Mesendoderm (in vitro differentiated cells): ENCODE data around the gene NDNF.

Source experiments
- DNase-seq: peaks from one replicate; pipeline ENCODE4 v3.0.0; 2013
- H2AK5ac ChIP-seq: 2 replicates; pipeline ENCODE4 v1.6.1; 2013; ENCODE audit warnings: low read length, inconsistent platforms
- H2BK120ac ChIP-seq: 2 replicates; pipeline ENCODE4 v1.6.1; 2013; ENCODE audit warnings: low read depth, mild to moderate bottlenecking, low read length, moderate library complexity, mixed read lengths
- H2BK15ac ChIP-seq: replicated peaks from 2 replicates; pipeline ENCODE4 v1.6.1; 2013; ENCODE audit warnings: low read depth, mild to moderate bottlenecking, moderate library complexity
- H2BK5ac ChIP-seq: 2 replicates; pipeline ENCODE4 v1.6.1; 2013; ENCODE audit warnings: low read length, inconsistent platforms
- H3K18ac ChIP-seq: 2 replicates; pipeline ENCODE4 v1.6.1; 2013; ENCODE audit warnings: mild to moderate bottlenecking, low read length, mixed read lengths
- H3K23ac ChIP-seq: one replicate; pipeline ENCODE4 v1.6.1; 2013; ENCODE audit warnings: low read length
- H3K27ac ChIP-seq: 2 replicates; pipeline ENCODE4 v1.5.1; 2013; ENCODE audit warnings: low read depth, mild to moderate bottlenecking, inconsistent platforms, low read length, moderate library complexity
- H3K27me3 ChIP-seq: 2 replicates; pipeline ENCODE4 v1.6.1; 2013; ENCODE audit warnings: low read length, control low read depth, mild to moderate bottlenecking, inconsistent platforms; ENCODE audit not compliant: insufficient read depth, poor library complexity
- H3K36me3 ChIP-seq: 2 replicates; pipeline ENCODE4 v1.6.1; 2013; ENCODE audit warnings: low read length, inconsistent platforms; ENCODE audit not compliant: control insufficient read depth, insufficient read depth
- H3K4ac ChIP-seq: one replicate; pipeline ENCODE4 v1.6.1; 2013; ENCODE audit warnings: low read depth, mild to moderate bottlenecking, low read length, moderate library complexity
- H3K4me1 ChIP-seq: 2 replicates; pipeline ENCODE4 v1.6.1; 2013; ENCODE audit warnings: low read depth, low read length, inconsistent platforms; ENCODE audit not compliant: control insufficient read depth
- H3K4me2 ChIP-seq: 2 replicates; pipeline ENCODE4 v1.6.1; 2013; ENCODE audit warnings: low read length
- H3K4me3 ChIP-seq: 2 replicates; pipeline ENCODE4 v1.5.1; 2013; ENCODE audit warnings: mild to moderate bottlenecking, low read length
- H3K56ac ChIP-seq: one replicate; pipeline ENCODE4 v1.6.1; 2013; ENCODE audit warnings: low read length
- H3K79me1 ChIP-seq: 2 replicates; pipeline ENCODE4 v1.6.1; 2013; ENCODE audit warnings: low read length, inconsistent platforms
- H3K79me2 ChIP-seq: 2 replicates; pipeline ENCODE4 v1.6.1; 2013; ENCODE audit warnings: mild to moderate bottlenecking, low read length; ENCODE audit not compliant: control insufficient read depth, insufficient read depth
- H3K9ac ChIP-seq: 2 replicates; pipeline ENCODE4 v1.6.1; 2013; ENCODE audit warnings: low read length, inconsistent platforms
- H4K5ac ChIP-seq: one replicate; pipeline ENCODE4 v1.6.1; 2013; ENCODE audit warnings: low read length
- H4K8ac ChIP-seq: one replicate; pipeline ENCODE4 v1.6.1; 2013; ENCODE audit warnings: low read depth, mild to moderate bottlenecking, control low read depth, low read length, moderate library complexity
- WGBS: extraction: QIAGEN DNeasy Blood & Tissue Kit; methylation state at CpG from one replicate; pipeline ENCODE4 v1.1.7; 2013; ENCODE audit warnings: low lambda C conversion rate, missing lambda C conversion rate; ENCODE audit not compliant: insufficient coverage; ENCODE audit errors: extremely low coverage; 5-methylcytosine and 5-hydroxymethylcytosine counted together

The NDNF gene

GRCh38 chr4:121018543-121018942 lies 53.8 kb downstream of the NDNF start:
- H3K9ac ChIP-seq = no peak overlapping the region
- H3K23ac ChIP-seq = no peak overlapping the region
- no peak overlapping the region for H2BK15ac ChIP-seq
- no peak overlapping the region for H2BK120ac ChIP-seq
- no peak overlapping the region for H3K4ac ChIP-seq
- H4K8ac ChIP-seq = no peak overlapping the region
- no peak overlapping the region for H3K4me2 ChIP-seq
- no CpG with 5 or more reads among the region's 1 CpG for WGBS
- no peak overlapping the region for H2BK5ac ChIP-seq
- H3K18ac ChIP-seq = no peak overlapping the region
- H3K27me3 ChIP-seq = no peaks in the 10 kb centered on the region
- no peak overlapping the region for H3K56ac ChIP-seq
- no peak overlapping the region for H4K5ac ChIP-seq
- H3K4me1 ChIP-seq = no peaks in the 10 kb centered on the region
- H3K4me3 ChIP-seq = no peak overlapping the region
- H3K79me1 ChIP-seq = no peaks in the 10 kb centered on the region
- H3K79me2 ChIP-seq = no peaks in the 10 kb centered on the region
- DNase-seq = no peak
- H3K36me3 ChIP-seq = no peaks in the 10 kb centered on the region
- H2AK5ac ChIP-seq = no peak overlapping the region
- no peak overlapping the region for H3K27ac ChIP-seq

GRCh38 chr4:121016611-121017010 lies 55.7 kb downstream of the NDNF start:
- Histone ChIP-seq H3K79me2 (no peaks in the 10 kb centered on the region), H3K36me3 (no peaks in the 10 kb centered on the region), H3K4me3 (no peak overlapping the region), H2BK15ac (no peak overlapping the region), H4K8ac (no peak overlapping the region), H3K23ac (no peak overlapping the region), H3K18ac (no peak overlapping the region), H3K79me1 (no peaks in the 10 kb centered on the region), H3K56ac (no peak overlapping the region), H3K4me2 (no peak overlapping the region), H3K4ac (no peak overlapping the region), H3K9ac (no peak overlapping the region), H2AK5ac (no peak overlapping the region), H2BK5ac (no peak overlapping the region), H3K4me1 (no peaks in the 10 kb centered on the region), H3K27me3 (no peaks in the 10 kb centered on the region), H2BK120ac (no peak overlapping the region), H3K27ac (no peak overlapping the region), H4K5ac (no peak overlapping the region)
- no peak for DNase-seq
- WGBS = no CpG with 5 or more reads among the region's 6 CpGs

GRCh38 chr4:121015421-121015820 lies 56.9 kb downstream of the NDNF start:
- Histone ChIP-seq H2BK5ac (no peak overlapping the region), H3K27ac (no peak overlapping the region), H3K79me1 (no peaks in the 10 kb centered on the region), H3K4me3 (no peak overlapping the region), H3K27me3 (no peaks in the 10 kb centered on the region), H2BK120ac (no peak overlapping the region), H3K9ac (no peak overlapping the region), H2BK15ac (no peak overlapping the region), H2AK5ac (no peak overlapping the region), H3K23ac (no peak overlapping the region), H3K36me3 (no peaks in the 10 kb centered on the region), H4K5ac (no peak overlapping the region), H3K4ac (no peak overlapping the region), H3K18ac (no peak overlapping the region), H3K79me2 (no peaks in the 10 kb centered on the region), H3K4me2 (no peak overlapping the region), H3K56ac (no peak overlapping the region), H3K4me1 (no peaks in the 10 kb centered on the region), H4K8ac (no peak overlapping the region)
- WGBS = no CpG with 5 or more reads among the region's 1 CpG
- DNase-seq = no peak

GRCh38 chr4:121014544-121014943 lies 57.8 kb downstream of the NDNF start:
- Histone ChIP-seq H3K4me3 (no peak overlapping the region), H3K4me1 (no peaks in the 10 kb centered on the region), H3K79me1 (no peaks in the 10 kb centered on the region), H3K4me2 (no peak overlapping the region), H3K27me3 (no peaks in the 10 kb centered on the region), H3K9ac (no peak overlapping the region), H3K56ac (no peak overlapping the region), H3K79me2 (no peaks in the 10 kb centered on the region), H4K5ac (no peak overlapping the region), H3K23ac (no peak overlapping the region), H2BK120ac (no peak overlapping the region), H2BK5ac (no peak overlapping the region), H2AK5ac (no peak overlapping the region), H4K8ac (no peak overlapping the region), H2BK15ac (no peak overlapping the region), H3K18ac (no peak overlapping the region), H3K4ac (no peak overlapping the region), H3K27ac (no peak overlapping the region), H3K36me3 (no peaks in the 10 kb centered on the region)
- no peak for DNase-seq
- WGBS = no CpG with 5 or more reads among the region's 1 CpG

GRCh38 chr4:121011780-121012340 lies 60.5 kb downstream of the NDNF start:
- no peak overlapping the region for H3K4me3 ChIP-seq
- no peaks in the 10 kb centered on the region for H3K36me3 ChIP-seq
- no peak overlapping the region for H2BK120ac ChIP-seq
- WGBS = no CpG with 5 or more reads among the region's 1 CpG
- no peaks in the 10 kb centered on the region for H3K4me1 ChIP-seq
- no peak overlapping the region for H3K23ac ChIP-seq
- H3K18ac ChIP-seq = no peak overlapping the region
- no peak for DNase-seq
- H4K5ac ChIP-seq = no peak overlapping the region
- no peak overlapping the region for H3K4me2 ChIP-seq
- no peak overlapping the region for H4K8ac ChIP-seq
- H3K4ac ChIP-seq = no peak overlapping the region
- H3K79me1 ChIP-seq = no peaks in the 10 kb centered on the region
- H3K56ac ChIP-seq = no peak overlapping the region
- no peak overlapping the region for H3K27ac ChIP-seq
- no peak overlapping the region for H2BK5ac ChIP-seq
- no peaks in the 10 kb centered on the region for H3K79me2 ChIP-seq
- no peak overlapping the region for H2BK15ac ChIP-seq
- no peaks in the 10 kb centered on the region for H3K27me3 ChIP-seq
- H3K9ac ChIP-seq = no peak overlapping the region
- no peak overlapping the region for H2AK5ac ChIP-seq

GRCh38 chr4:121011138-121011537 lies 61.2 kb downstream of the NDNF start:
- Histone ChIP-seq H3K79me2 (no peaks in the 10 kb centered on the region), H3K36me3 (no peaks in the 10 kb centered on the region), H2BK15ac (no peak overlapping the region), H3K18ac (no peak overlapping the region), H2BK5ac (no peak overlapping the region), H3K9ac (no peak overlapping the region), H3K27ac (no peak overlapping the region), H3K4ac (no peak overlapping the region), H3K27me3 (no peaks in the 10 kb centered on the region), H2BK120ac (no peak overlapping the region), H4K5ac (no peak overlapping the region), H3K4me2 (no peak overlapping the region), H3K23ac (no peak overlapping the region), H3K56ac (no peak overlapping the region), H4K8ac (no peak overlapping the region), H3K79me1 (no peaks in the 10 kb centered on the region), H3K4me1 (no peaks in the 10 kb centered on the region), H2AK5ac (no peak overlapping the region), H3K4me3 (no peak overlapping the region)
- WGBS = no CpG with 5 or more reads among the region's 2 CpGs
- peak; percentile 11 for DNase-seq
